K562 (cell line): Measurements from ENCODE around the gene OR10G8. TPM values are rescaled to one million over a fixed set of nuclear protein-coding genes. Genes with fewer than 3 reads are reported as not detected.

ENCODE experiments used
- ARID4B ChIP-seq: sonication (generic); formaldehyde crosslinking; IDR thresholded peaks from 2 replicates; pipeline ENCODE4 v1.8.0; 2022; ENCODE audit warnings: mild to moderate bottlenecking, missing genetic modification reagents
- CHAMP1 ChIP-seq: fragments of 450-650 bp; IDR thresholded peaks from 2 replicates; pipeline ENCODE4 v1.6.1; 2016; ENCODE audit warnings: mild to moderate bottlenecking
- CREB1 ChIP-seq, 2 experiments: sonication (generic) in 1 of 2; formaldehyde crosslinking in 1 of 2; IDR thresholded peaks; 2 replicates each; pipeline versions ENCODE4 v1.6.1 to v1.8.0; 2012 to 2022; ENCODE audit warnings: inconsistent platforms in 1 of 2, mild to moderate bottlenecking in 1 of 2, missing genetic modification reagents in 1 of 2, moderate library complexity in 1 of 2
- DEAF1 ChIP-seq: fragments of 450-650 bp; formaldehyde crosslinking; IDR thresholded peaks from 2 replicates; pipeline ENCODE4 v1.4.0; 2020; ENCODE audit warnings: mild to moderate bottlenecking, moderate library complexity
- MYNN ChIP-seq, 2 experiments: sonication (generic); formaldehyde crosslinking in 1 of 2; IDR thresholded peaks; 2 replicates each; pipeline versions ENCODE4 v1.5.0 to v1.6.1; 2016 to 2020; ENCODE audit warnings: antibody characterized with exemption in 1 of 2, missing genetic modification reagents in 1 of 2
- NKRF ChIP-seq: fragments of 450-650 bp; IDR thresholded peaks from 2 replicates; pipeline ENCODE4 v1.6.1; 2016; ENCODE audit warnings: borderline replicate concordance
- UBTF ChIP-seq, 2 experiments: IDR thresholded peaks; 2 replicates each; pipeline ENCODE4 v1.6.1; 2012; ENCODE audit warnings: improper control_type of control experiment in 2 of 2, low read depth in 2 of 2, low read length in 2 of 2, borderline replicate concordance in 1 of 2
- ZBTB7A ChIP-seq: IDR thresholded peaks from 2 replicates; pipeline ENCODE4 v1.6.1; 2011; ENCODE audit warnings: low read depth, mild to moderate bottlenecking, low read length, moderate library complexity, borderline replicate concordance; ENCODE audit not compliant: control insufficient read depth
- ZFP36 ChIP-seq: fragments of 150-350 bp; IDR thresholded peaks from 2 replicates; pipeline ENCODE4 v1.6.1; 2018; ENCODE audit warnings: low read length, low read depth; ENCODE audit not compliant: partially characterized antibody
- ZNF239 ChIP-seq: fragments of 250-450 bp; sonication (Bioruptor Pico); IDR thresholded peaks from 2 replicates; pipeline ENCODE4 v1.4.0; 2020; ENCODE audit warnings: mild to moderate bottlenecking
- polyA plus RNA-seq, 8 experiments: library from polyadenylated mRNA; depleted of rRNA in 4 of 8; stranded (reverse) in 5 of 8; unstranded in 3 of 8; fragments of >200 nt; fragmentation: Nextera tagmentation in 2 of 8; fragmentation: Illumina TruSeq in 1 of 8; extraction: Ambion mirVana in 2 of 8; extraction: Trizol in 1 of 8; gene quantifications; 2 replicates each; pipeline versions ENCODE4 v1.2.1 to v1.2.3, GENCODE V29; 2011 to 2014; ENCODE audit warnings: inconsistent platforms in 1 of 8, missing spikeins in 1 of 8
- total RNA-seq, 7 experiments: library from RNA; depleted of rRNA in 6 of 7; stranded (reverse); fragments of >200 nt in 6 of 7; fragmentation: Illumina TruSeq in 2 of 7; extraction: Trizol in 2 of 7; gene quantifications; 2 replicates each; pipeline versions ENCODE4 v1.2.1 to v1.2.3, GENCODE V29; 2011 to 2021; ENCODE audit warnings: low replicate concordance in 1 of 7

Gene OR10G8
- total and polyA plus RNA-seq, 9 of the 15 experiments (the other 6 are each of a cell fraction or from before 2014, with no cell fraction given) = not detected

GRCh38 chr11:124069429-124070401, 43.1 kb downstream of the OR10G8 start (continued):
- no peak for TF ChIP-seq ARID4B (CRISPR knock-in tag)
- TF ChIP-seq ZFP36 = peak; percentile 34
- 0 out of 2 replicates have a peak, but pooled peaks have one; percentile 46 for TF ChIP-seq MYNN (IDR thresholded peaks at IDR 0.05)
- TF ChIP-seq MYNN (CRISPR knock-in tag; IDR thresholded peaks at IDR 0.05) = no peak
- peak; percentile 24; the same call in 1 of the 2 replicates for TF ChIP-seq CREB1 (IDR thresholded peaks at IDR 0.05)
- peak; percentile 65; the same call in 1 of the 2 replicates for TF ChIP-seq CREB1 (CRISPR knock-in tag; IDR thresholded peaks at IDR 0.05)
- TF ChIP-seq NKRF = peak; percentile 83; the same call in 1 of the 2 replicates
- 0 out of 4 replicates have a peak, but pooled peaks of 1 of the 2 experiments have one; percentile 21 for TF ChIP-seq UBTF (IDR thresholded peaks at IDR 0.05; ENCODE audit: borderline replicate concordance in 1 of 2, low read depth in 2 of 2, low read length in 2 of 2)
- 0 out of 2 replicates have a peak, but pooled peaks have one; percentile 28 for TF ChIP-seq ZBTB7A
- TF ChIP-seq CHAMP1 = 0 out of 2 replicates have a peak, but pooled peaks have one; percentile 47
- TF ChIP-seq ZNF239 (CRISPR knock-in tag) = no peak
- TF ChIP-seq DEAF1 (CRISPR knock-in tag) = peak; percentile 86
